ENCODE results near the gene GRB2. TPM values are rescaled to one million over a fixed set of nuclear protein-coding genes. Genes with fewer than 3 reads are reported as not detected.
"Not testable (repeated sequence)": the region's sequence is repeated elsewhere in the genome, so short reads cannot be mapped to it uniquely, and the experiment has no call there.

GRB2 gene
- total RNA-seq, 4 donors from 2014 or later = 55.1 to 96.5 (median 75.4) TPM

DNA sequence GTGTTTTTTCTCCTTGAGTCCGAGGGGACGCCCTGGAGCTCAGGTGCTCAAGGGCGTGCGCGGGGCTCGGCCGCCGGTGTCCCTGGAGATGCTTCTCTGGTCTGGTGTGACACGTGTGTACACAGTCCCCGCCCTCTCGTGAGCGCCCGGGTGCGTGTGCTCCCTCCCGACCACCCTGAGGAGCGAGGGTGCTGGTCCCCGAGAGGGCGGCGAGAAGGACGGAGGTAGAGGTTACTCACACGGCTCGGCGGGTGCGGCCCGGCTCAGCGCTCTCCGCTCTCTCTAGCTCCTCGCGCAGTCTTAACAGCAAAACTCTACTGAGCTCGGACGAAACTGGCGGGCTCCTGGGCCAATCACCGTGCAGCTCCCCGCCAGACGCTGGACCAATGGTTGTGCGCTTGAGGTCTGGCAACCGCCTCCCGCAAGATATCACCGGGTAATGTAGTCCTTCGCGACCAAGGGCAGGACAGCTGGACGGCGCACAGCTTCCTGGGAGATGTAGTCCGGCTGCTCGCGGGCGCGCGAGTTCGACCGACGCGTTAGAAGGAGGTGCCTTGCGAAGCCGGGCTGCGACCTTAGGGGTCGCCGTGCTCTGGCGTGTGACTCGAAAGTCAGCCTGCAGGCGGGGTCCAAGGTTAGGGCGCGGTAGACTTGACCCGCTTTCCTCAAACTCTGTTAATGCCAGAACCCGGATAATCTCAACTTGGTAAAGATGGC is 116.2 kb downstream of the GRB2 start, which contains the start of gene SLC25A19:
Gene SLC25A19, minus strand, starts transcription at position 319 of the 717 bp plus-strand sequence. CDS start 2,669 bp downstream, outside the sequence.
- TF ChIP-seq, protein P1, sequence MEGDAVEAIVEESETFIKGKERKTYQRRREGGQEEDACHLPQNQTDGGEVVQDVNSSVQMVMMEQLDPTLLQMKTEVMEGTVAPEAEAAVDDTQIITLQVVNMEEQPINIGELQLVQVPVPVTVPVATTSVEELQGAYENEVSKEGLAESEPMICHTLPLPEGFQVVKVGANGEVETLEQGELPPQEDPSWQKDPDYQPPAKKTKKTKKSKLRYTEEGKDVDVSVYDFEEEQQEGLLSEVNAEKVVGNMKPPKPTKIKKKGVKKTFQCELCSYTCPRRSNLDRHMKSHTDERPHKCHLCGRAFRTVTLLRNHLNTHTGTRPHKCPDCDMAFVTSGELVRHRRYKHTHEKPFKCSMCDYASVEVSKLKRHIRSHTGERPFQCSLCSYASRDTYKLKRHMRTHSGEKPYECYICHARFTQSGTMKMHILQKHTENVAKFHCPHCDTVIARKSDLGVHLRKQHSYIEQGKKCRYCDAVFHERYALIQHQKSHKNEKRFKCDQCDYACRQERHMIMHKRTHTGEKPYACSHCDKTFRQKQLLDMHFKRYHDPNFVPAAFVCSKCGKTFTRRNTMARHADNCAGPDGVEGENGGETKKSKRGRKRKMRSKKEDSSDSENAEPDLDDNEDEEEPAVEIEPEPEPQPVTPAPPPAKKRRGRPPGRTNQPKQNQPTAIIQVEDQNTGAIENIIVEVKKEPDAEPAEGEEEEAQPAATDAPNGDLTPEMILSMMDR (IDR thresholded peaks at IDR 0.05) = peak in 1 of 3 donors; percentile 25
- no peak for TF ChIP-seq POLR2A (IDR thresholded peaks at IDR 0.05)
- 0 to 1% methylated on average over 40 to 47 of the region's 65 CpGs for WGBS, 2 donors

GRCh38 chr17:75288770-75289114 is 116.7 kb downstream of the GRB2 start:
- intact Hi-C loops (cut with DNase I; ENCODE audit: low total_unique reads) = no loop called here
- no peak for DNase-seq (ENCODE audit: low spot score in 2 of 2)
- no peak for TF ChIP-seq POLR2A (IDR thresholded peaks at IDR 0.05)
- TF ChIP-seq, protein P1 (IDR thresholded peaks at IDR 0.05) = no peak

More for the DNA sequence above, 116.2 kb downstream of the GRB2 start, which contains the start of gene SLC25A19:
- intact Hi-C loops (cut with DNase I; ENCODE audit: low total_unique reads) = no loop called here
- DNase-seq (ENCODE audit: low spot score in 2 of 2) = peak; percentile 98 to 100
- H3K4me3 ChIP-seq (ENCODE audit: low read depth, poor library complexity, severe bottlenecking) = peak within 1 kb of the TSS; percentile 56

GRCh38 chr17:75288359-75288758 is 117.1 kb downstream of the GRB2 start:
- TF ChIP-seq, protein P1 (IDR thresholded peaks at IDR 0.05) = no peak
- no peak for TF ChIP-seq POLR2A (IDR thresholded peaks at IDR 0.05)
- WGBS, 2 donors = 18 to 21% methylated on average over 2 of the region's 2 CpGs

More at GRCh38 chr17:75288770-75289114, 116.7 kb downstream of the GRB2 start:
- H3K4me3 ChIP-seq (ENCODE audit: low read depth, poor library complexity, severe bottlenecking) = peak overlapping the region; percentile 56
- 0% methylated on average over 9 to 14 of the region's 14 CpGs for WGBS, 2 donors

DNA sequence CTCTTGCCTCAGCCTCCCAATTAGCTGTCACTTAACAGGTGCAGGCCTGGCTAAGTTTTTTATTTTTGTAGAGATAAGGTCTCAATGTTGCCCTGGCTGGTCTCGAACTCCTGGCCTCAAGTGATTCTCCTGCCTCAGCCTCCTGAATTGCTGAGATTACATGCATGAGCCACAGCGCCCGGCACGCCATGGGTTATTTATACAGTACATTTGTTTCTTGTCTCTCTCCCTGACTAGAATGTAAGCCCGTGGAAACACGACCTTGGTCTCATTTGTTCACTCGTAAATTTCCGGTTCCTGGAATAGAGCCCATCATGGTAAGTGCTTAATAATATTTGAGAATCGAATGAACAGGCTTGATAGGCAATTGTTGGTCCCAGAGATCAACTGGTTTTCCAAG is 118.3 kb downstream of the GRB2 start:
- no peak for DNase-seq (ENCODE audit: low spot score in 2 of 2)
- intact Hi-C loops (cut with DNase I; ENCODE audit: low total_unique reads) = no loop called here
- H3K4me3 ChIP-seq (ENCODE audit: low read depth, poor library complexity, severe bottlenecking) = no peak overlapping the region
- 83 to 88% methylated on average over 9 of the region's 9 CpGs for WGBS, 2 donors
- no peak for TF ChIP-seq POLR2A (IDR thresholded peaks at IDR 0.05)
- TF ChIP-seq, protein P1 (IDR thresholded peaks at IDR 0.05) = no peak

More at GRCh38 chr17:75288359-75288758, 117.1 kb downstream of the GRB2 start:
- H3K4me3 ChIP-seq (ENCODE audit: low read depth, poor library complexity, severe bottlenecking) = no peak overlapping the region
- no peak for DNase-seq (ENCODE audit: low spot score in 2 of 2)
- intact Hi-C loops (cut with DNase I; ENCODE audit: low total_unique reads) = no loop called here

GRCh38 chr17:75285123-75285522 is 120.4 kb downstream of the GRB2 start:
- intact Hi-C loops (cut with DNase I; ENCODE audit: low total_unique reads) = no loop called here
- no peak for DNase-seq (ENCODE audit: low spot score in 2 of 2)
- TF ChIP-seq POLR2A (IDR thresholded peaks at IDR 0.05) = no peak
- TF ChIP-seq, protein P1 (IDR thresholded peaks at IDR 0.05) = no peak
- no peak overlapping the region for H3K4me3 ChIP-seq (ENCODE audit: low read depth, poor library complexity, severe bottlenecking)
- 84 to 92% methylated on average over 6 of the region's 6 CpGs for WGBS, 2 donors

DNA sequence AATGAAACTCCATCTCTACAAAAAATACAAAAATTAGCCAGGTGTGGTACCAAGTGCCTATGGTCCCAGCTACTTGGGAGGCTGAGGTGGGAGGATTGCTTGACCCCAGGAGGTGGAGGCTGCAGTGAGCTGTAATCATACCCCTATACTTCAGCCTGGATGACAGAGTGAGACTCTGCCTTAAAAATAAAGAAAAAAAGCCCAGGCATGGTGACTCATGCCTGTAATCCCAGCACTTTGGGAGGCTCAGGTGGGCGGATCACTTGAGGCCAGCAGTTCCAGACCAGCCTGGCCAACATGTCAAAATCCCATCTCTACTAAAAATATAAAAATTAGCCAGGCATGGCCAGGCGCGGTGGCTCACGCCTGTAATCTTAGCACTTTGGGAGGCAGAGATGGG is 125.3 kb downstream of the GRB2 start:
- DNase-seq (ENCODE audit: low spot score in 2 of 2); H3K4me3 ChIP-seq (ENCODE audit: low read depth, poor library complexity, severe bottlenecking); intact Hi-C loops (cut with DNase I; ENCODE audit: low total_unique reads): not testable (repeated sequence)
- 93 to 95% methylated on average over 4 of the region's 4 CpGs for WGBS, 2 donors

Measured in lower leg skin (tissue), 4 donors.